ENCODE data around the gene MYRF.

The MYRF gene

GRCh38 chr11:61718621-61719302, 33.7 kb upstream of the MYRF start:
- DNase-seq: peak in 27 of 56 donors; percentile 8 to 82 (median 44)

- DNase-seq: no peak
Measured at GRCh38 chr11:61719978-61720377, 32.5 kb upstream of the MYRF start.

- no peak for DNase-seq
Measured at GRCh38 chr11:61720597-61720996, 31.8 kb upstream of the MYRF start.

DNA sequence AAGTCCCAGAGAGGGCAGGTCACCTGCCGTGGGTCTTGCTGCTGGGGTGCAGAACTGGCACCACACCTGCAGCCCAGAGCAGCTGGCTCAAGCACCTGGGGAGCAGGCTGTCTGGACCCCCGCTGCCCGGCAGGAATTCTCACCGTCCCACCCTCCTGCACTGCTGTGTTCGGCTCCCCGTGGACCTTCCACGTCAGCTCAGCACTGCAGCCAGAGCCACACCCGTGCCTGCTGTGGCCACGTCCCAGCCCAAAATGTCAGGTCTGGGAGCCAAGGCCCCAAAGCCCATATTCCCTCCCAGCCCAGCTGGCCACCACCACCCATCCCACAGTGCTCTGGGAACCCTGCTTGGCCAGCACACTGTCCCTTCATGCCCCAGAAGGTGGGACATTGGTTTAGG, 28.0 kb upstream of the MYRF start:
- DNase-seq: no peak

DNA sequence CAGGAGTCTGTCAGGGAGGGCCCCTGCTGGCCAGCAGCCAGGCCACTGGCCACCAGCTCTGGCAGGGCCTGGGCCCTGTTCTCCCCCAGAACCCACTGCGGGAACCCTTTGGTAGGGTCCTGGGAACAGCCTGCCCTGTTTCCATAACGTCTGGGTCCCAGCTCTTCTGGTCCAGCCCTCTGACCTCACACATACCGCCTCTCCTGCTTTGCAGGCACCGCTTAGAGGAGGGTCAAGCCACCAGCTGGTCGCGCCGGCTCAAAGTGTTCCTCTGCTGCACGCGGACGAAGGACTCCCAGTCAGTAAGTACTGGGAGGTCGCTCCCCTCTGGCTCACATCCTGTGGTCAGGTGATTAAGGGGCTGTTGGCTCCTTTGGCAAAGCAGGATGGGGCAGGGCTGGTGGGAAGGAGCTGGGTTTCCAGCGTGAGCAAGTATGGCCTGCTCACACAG, 26.6 kb upstream of the MYRF start:
- no peak for DNase-seq

GRCh38 chr11:61726775-61727174, 25.7 kb upstream of the MYRF start:
- DNase-seq: no peak

GRCh38 chr11:61727401-61727811, 25.0 kb upstream of the MYRF start:
- DNase-seq: peak in 7 of 56 donors; percentile 20 to 50 (median 30)

GRCh38 chr11:61728066-61728939, 24.1 kb upstream of the MYRF start:
- no peak for DNase-seq

DNA sequence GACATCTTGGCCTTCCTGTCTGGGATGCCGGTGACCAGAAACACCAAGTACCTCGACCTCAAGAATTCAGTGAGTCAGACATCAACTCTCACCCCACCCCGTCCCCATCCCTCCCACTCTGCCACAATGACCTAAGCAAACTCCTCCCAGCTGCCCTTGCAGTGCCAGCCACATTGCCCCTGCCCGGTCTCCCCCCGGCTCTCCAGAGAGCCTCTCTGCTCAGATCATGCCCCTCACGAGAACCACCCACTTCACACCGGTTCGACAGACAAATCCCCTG, 23.6 kb upstream of the MYRF start:
- no peak for DNase-seq

GRCh38 chr11:61730240-61730994, 22.0 kb upstream of the MYRF start:
- DNase-seq: no peak

DNA sequence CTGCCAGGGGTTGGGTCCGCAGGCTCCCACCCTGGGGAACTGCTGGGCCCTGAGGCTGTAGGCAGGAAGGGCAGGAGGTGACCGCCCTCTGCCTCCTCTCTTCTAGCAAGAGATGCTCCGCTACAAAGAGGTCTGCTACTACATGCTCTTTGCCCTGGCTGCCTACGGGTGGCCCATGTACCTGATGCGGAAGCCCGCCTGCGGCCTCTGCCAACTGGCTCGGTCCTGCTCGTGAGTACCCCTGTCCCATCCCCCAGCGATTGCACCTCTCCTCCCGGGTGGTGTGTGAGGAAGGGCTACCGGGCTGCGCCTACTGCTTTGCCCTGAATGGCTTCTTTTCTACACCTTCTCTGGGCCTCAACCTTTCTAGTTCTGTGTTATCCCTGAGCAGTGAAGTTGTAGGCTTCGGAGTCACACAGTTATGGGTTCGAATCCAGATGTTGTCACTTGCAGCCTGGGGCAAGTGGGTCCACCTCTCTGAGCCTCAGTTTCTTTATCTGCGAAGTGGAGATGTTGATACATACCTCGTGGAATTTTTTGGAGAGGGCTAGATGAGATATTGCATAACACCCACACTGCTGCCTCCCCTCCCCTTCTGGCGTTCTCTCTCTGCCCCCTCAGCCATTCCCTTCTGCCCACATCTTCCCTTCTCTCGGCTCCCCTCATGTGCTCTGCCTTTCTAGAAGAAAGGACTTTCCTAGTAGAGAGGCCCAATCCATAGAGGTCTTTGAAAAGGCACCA, 21.1 kb upstream of the MYRF start:
- no peak for DNase-seq

DNA sequence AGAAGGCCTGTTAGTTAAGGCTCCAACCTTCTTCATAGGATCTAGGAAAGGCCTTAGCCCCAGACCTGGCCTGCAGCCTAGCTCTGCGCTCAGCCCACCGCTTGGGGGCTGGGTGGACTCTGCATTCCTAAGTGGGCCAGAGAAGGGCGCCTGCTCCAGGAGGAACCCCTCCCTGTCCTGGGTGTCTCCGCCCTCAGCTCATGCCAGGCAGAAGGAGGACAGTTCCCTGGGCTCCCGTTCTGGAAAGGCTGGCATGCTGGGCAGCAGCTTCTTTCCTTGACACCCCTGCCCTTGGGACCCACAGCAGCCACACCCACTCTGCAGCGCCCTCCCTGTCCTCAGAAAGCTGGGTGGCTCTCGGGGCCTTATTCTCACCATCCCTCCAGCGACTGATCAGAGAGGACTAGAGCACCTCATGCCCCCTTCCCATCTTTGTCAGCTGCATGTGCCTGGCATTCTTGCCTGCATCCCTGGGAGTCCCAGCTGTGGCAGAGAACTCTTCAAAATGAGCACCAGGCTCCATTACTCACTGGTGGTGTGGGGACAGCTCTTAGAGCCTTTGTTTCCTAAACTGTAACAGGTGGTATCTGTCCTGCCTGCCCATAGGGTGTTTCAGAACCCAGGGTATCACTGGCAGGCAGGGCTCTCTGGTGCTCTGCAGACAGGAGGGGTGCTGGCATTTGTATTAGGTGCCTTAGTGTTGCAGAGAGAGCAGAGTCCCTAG, 20.3 kb upstream of the MYRF start:
- DNase-seq: peak in 1 of 56 donors; percentile 31

GRCh38 chr11:61732705-61733104, 19.7 kb upstream of the MYRF start:
- DNase-seq: peak in 19 of 56 donors; percentile 20 to 72 (median 33)

GRCh38 chr11:61733120-61733978, 19.1 kb upstream of the MYRF start:
- DNase-seq: peak in 55 of 56 donors; percentile 45 to 94 (median 79)

- no peak for DNase-seq
Measured at GRCh38 chr11:61734767-61735166, 17.7 kb upstream of the MYRF start.

GRCh38 chr11:61735391-61735790, 17.0 kb upstream of the MYRF start:
- DNase-seq: no peak

GRCh38 chr11:61736310-61736709, 16.1 kb upstream of the MYRF start:
- DNase-seq: no peak

DNA sequence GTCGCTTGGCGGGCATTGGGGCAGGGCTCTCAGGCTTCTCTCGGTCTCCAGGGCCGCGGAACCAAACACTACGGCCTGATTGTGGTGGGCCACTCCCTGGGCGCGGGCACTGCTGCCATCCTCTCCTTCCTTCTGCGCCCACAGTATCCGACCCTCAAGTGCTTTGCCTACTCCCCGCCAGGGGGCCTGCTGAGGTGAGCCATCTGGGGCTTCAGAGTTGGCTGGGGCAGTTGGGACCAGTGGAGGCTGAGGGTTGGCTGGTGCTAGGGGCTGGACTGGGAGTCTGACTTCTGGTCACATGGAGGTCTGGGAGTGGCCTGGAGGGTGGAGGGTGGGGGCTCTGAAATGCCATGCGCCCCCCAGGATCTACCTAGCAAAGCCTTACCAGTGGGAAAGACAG, 15.3 kb upstream of the MYRF start:
- DNase-seq: no peak

- DNase-seq: no peak
Measured at GRCh38 chr11:61737636-61738386, 14.6 kb upstream of the MYRF start.

Measured in nucleus accumbens (tissue), 56 donors.